ENCODE measurements around the gene NTN1. TPM values are rescaled to one million over a fixed set of nuclear protein-coding genes. Genes with fewer than 3 reads are reported as not detected.

NTN1 gene
- total RNA-seq, 2 donors from 2014 or later = 6.9 to 15.4 TPM

- DNase-seq (ENCODE audit: low spot score) = no peak
- intact Hi-C loops (cut with DNase I) = no loop called here
These were observed 210.8 kb downstream of the NTN1 start for GRCh38 chr17:9232155-9232475.

GRCh38 chr17:9232591-9233270 is 211.4 kb downstream of the NTN1 start:
- no peak for DNase-seq (ENCODE audit: low spot score)
- intact Hi-C loops (cut with DNase I) = no loop called here

GRCh38 chr17:9233271-9233599 is 211.9 kb downstream of the NTN1 start:
- intact Hi-C loops (cut with DNase I) = no loop called here
- no peak for DNase-seq (ENCODE audit: low spot score)

GRCh38 chr17:9233761-9234160 is 212.5 kb downstream of the NTN1 start:
- no peak for DNase-seq (ENCODE audit: low spot score)
- intact Hi-C loops (cut with DNase I) = no loop called here

- no peak for DNase-seq (ENCODE audit: low spot score)
- intact Hi-C loops (cut with DNase I) = no loop called here
These were observed 213.2 kb downstream of the NTN1 start for GRCh38 chr17:9234389-9234945.

GRCh38 chr17:9235346-9235745 is 214.0 kb downstream of the NTN1 start:
- intact Hi-C loops (cut with DNase I) = no loop called here
- DNase-seq (ENCODE audit: low spot score) = no peak

GRCh38 chr17:9236286-9237052 is 215.2 kb downstream of the NTN1 start:
- no peak for DNase-seq (ENCODE audit: low spot score)

GRCh38 chr17:9237053-9237410 is 215.7 kb downstream of the NTN1 start:
- no peak for DNase-seq (ENCODE audit: low spot score)
- intact Hi-C loops (cut with DNase I) = no loop called here

More at GRCh38 chr17:9236286-9237052, 215.2 kb downstream of the NTN1 start:
- intact Hi-C loops (cut with DNase I) = no loop called here

- DNase-seq (ENCODE audit: low spot score) = no peak
These were observed 216.5 kb downstream of the NTN1 start for GRCh38 chr17:9237661-9238301.

GRCh38 chr17:9238340-9239245 is 217.3 kb downstream of the NTN1 start:
- intact Hi-C loops (cut with DNase I) = no loop called here

More at GRCh38 chr17:9237661-9238301, 216.5 kb downstream of the NTN1 start:
- intact Hi-C loops (cut with DNase I) = no loop called here

GRCh38 chr17:9239246-9239792 is 218.0 kb downstream of the NTN1 start:
- no peak for DNase-seq (ENCODE audit: low spot score)
- intact Hi-C loops (cut with DNase I) = no loop called here

More at GRCh38 chr17:9238340-9239245, 217.3 kb downstream of the NTN1 start:
- no peak for DNase-seq (ENCODE audit: low spot score)

GRCh38 chr17:9239793-9240658 is 218.7 kb downstream of the NTN1 start:
- peak; percentile 95 for DNase-seq (ENCODE audit: low spot score)
- intact Hi-C loops (cut with DNase I) = no loop called here

GRCh38 chr17:9240659-9241370 is 219.5 kb downstream of the NTN1 start:
- intact Hi-C loops (cut with DNase I) = no loop called here
- peak; percentile 92 for DNase-seq (ENCODE audit: low spot score)

GRCh38 chr17:9241371-9241712 is 220.0 kb downstream of the NTN1 start:
- DNase-seq (ENCODE audit: low spot score) = no peak

GRCh38 chr17:9241774-9242496 is 220.6 kb downstream of the NTN1 start:
- DNase-seq (ENCODE audit: low spot score) = no peak
- intact Hi-C loops (cut with DNase I) = no loop called here

More at GRCh38 chr17:9241371-9241712, 220.0 kb downstream of the NTN1 start:
- intact Hi-C loops (cut with DNase I) = no loop called here

GRCh38 chr17:9242497-9242881 is 221.2 kb downstream of the NTN1 start:
- intact Hi-C loops (cut with DNase I) = no loop called here
- DNase-seq (ENCODE audit: low spot score) = no peak

- intact Hi-C loops (cut with DNase I) = no loop called here
- DNase-seq (ENCODE audit: low spot score) = no peak
These were observed 221.7 kb downstream of the NTN1 start for GRCh38 chr17:9242983-9243382.

Measured in posterior vena cava (tissue), 2 donors.